GM18858 (cell line): ENCODE measurements around the gene TCTN1.
A peak's percentile ranks its signal among the peaks of the same experiment; 100 is the strongest.
"Not testable (repeated sequence)": the region's sequence is repeated elsewhere in the genome, so short reads cannot be mapped to it uniquely, and the experiment has no call there.

Source experiments
- ATAC-seq: cut with Tn5 transposase; IDR thresholded peaks from one replicate; pipeline ENCODE4 v1.9.1; 2021; ENCODE audit not compliant: unreplicated experiment

TCTN1 gene

DNA sequence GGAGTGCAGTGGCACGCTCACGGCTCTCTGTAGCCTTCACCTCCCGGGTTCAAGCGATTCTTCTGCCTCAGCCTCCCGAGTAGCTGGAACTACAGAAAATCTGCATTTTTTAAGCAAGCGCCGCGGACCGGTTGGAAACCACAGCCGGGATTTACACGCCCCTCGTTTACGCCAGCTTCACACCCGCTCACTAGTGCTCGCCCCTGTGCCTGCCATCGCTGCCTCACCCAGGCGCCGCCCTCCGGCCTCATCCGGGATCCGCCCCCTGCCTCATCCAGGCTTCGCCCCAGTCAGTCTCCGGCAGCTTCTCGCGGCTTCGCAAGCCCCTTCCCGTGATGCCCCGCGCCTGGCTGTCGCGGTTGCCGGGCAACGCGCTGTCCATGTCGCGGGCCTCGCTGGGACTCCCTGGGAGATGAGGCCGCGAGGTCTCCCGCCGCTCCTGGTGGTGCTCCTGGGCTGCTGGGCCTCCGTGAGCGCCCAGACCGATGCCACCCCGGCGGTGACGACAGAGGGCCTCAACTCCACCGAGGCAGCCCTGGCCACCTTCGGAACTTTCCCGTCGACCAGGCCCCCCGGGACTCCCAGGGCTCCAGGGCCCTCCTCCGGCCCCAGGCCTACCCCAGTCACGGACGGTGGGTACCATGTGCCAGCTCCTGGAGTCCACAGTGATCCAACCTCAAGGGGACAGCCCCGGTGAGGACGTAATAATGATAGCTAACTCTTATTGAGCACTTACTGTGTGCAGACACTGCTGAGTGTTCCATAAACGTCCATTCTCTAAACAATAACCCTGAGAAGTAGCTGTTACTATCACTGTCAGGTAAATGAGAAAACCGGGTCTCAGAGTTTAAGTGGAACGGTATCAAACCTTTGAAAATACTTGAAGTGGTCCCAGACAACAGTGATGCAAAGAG lies at the start of gene TCTN1:
Gene TCTN1 (plus strand): TSS at position 359 of the 914 bp plus-strand sequence. CDS start 54 bp downstream, at position 413.
- peak; percentile 88 for ATAC-seq

DNA sequence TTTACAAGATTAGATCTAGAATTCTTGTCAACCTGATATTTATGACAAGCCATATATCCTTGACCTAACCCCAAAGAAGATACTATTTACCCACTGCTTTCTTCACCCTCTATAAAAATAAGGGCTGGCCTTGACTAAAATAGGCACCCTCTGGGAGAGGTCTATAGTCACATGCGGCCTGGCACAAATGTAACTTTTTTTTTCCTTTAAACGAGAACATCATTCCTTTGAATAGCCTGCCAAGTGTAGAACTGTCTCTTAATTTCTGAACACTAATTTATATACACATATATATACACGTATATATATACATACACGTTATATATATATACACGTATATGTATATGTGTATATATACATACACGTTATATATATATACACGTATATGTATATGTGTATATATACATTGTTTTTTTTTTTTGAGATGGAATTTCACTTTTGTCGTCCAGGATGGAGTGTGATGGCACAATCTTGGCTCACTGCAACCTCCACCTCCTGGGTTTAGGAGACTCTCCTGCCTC lies 49.4 kb upstream of the TCTN1 start:
- ATAC-seq = no peak

DNA sequence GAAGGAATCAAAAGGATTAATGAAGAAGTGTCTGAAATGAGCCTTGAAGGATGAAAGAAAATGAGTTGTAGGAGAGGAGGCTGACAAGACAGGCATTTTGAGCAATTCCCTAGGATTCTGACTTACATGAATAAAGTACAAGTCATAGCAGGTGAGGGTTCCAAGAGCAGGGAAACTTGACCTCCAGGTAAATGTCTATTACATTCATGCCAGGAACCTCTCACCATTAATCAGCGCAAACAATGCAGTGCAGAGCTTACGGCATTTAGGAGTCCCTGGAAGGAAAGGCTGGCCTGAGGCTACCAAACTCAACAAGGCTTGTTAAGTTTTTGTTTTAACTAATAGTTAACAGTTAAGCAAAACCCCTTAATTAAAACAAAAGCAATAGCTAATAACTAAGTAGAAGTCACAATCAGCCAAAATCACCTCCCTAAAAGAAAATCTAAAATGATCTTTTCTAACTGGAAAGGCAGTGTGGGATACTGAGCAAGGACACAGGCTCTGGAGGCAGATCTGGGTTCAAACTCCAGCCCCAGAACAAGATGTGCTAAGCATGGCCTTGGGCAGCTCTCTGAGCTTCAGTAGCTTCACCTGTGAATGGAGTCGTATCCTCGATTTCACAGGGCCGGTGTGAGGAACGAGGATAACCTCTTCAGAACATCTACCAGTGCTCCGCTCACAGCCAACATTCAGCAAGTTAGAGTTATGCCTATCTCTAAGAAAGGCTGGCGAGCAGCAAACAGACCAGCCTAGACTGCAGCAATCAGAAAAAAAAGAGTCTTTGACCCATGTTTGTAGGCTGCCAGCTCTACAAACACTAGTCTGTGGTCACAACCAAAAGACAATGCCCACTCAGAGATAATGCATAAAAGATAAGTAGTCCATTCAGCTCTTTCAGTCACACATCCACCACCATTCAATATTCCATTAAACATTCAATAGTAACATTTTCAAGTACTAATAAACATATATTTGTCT lies 47.7 kb upstream of the TCTN1 start:
- ATAC-seq = no peak

DNA sequence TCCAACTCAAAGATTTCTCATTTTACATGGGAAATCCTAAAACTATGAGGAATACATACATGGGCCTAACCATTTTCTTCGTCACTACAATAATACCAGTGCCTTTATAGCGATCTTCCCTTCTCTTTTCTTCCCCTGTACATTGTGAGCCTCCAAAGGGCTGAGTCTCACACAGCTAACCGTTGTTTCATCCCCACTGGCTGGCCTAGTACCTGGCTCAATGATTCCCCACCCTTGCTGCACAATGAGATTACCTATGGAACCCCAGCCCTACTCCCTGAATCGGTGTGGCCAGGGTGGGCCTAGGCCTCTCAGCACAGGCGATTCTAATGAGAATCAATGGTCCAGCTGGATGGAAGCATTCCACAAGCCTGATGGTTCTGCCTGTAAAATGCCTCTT lies 46.9 kb upstream of the TCTN1 start:
- ATAC-seq = no peak

DNA sequence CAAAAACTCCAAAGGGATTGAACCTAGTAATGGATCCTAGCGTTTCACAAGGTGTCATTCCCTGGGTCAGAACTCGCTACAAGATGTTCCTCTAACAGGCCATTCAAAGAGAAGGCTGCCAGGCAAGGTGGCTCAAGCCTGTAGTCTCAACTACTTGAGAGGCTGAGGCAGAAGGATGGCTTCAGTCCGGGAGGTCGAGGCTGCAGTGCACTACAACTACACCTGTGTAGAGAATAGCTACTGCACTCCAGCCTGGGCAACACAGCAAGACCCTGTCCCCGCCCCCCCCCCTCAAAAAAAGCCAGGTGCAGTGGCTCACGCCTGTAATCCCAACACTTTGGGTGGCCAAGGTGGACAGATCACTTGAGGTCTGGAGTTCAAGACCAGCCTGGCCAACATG lies 45.2 kb upstream of the TCTN1 start:
- ATAC-seq = no peak

DNA sequence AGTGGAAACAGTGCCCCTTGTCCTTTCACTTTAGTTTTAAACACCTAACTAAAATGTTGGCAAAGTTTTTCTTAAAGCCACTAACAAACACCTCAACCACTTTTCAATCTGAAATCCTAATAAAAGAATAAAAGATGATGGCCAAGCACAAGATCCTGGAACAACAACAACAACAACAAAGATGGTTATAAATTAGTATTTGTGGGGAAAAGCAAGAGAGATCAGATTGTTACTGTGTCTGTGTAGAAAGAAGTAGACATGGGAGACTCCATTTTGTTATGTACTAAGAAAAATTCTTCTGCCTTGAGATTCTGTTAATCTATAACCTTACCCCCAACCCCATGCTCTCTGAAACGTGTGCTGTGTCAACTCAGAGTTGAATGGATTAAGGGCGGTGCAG lies 44.1 kb upstream of the TCTN1 start:
- ATAC-seq = not testable (repeated sequence)

DNA sequence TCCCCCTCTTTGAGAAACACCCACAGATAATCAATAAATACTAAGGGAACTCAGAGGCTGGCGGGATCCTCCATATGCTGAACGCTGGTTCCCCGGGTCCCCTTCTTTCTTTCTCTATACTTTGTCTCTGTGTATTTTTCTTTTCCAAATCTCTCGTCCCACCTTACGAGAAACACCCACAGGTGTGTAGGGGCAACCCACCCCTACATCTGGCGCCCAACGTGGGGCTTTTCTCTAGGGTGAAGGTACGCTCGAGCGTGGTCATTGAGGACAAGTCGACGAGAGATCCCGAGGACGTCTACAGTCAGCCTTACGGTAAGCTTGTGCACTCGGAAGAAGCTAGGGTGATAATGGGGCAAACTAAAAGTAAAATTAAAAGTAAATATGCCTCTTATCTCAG lies 43.1 kb upstream of the TCTN1 start:
- not testable (repeated sequence) for ATAC-seq

DNA sequence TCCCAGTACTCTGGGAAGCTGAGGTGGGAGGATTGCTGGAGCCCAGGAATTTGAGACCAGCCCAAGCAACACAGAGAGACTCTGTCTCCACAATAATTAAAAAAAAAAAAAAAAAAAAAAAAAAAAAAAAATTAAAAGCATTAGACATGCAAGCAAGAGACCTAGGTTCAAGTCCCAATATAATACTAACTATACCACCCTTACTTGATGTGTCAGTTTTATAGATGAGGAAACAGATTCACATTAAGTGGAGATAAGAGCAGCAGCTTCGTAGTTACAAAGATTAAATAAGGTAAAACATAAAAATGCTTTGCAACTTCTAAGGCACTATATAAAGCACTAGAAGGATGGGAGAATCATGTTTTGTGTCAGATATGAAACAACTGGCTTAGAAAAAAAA lies 39.9 kb upstream of the TCTN1 start:
- ATAC-seq = no peak

DNA sequence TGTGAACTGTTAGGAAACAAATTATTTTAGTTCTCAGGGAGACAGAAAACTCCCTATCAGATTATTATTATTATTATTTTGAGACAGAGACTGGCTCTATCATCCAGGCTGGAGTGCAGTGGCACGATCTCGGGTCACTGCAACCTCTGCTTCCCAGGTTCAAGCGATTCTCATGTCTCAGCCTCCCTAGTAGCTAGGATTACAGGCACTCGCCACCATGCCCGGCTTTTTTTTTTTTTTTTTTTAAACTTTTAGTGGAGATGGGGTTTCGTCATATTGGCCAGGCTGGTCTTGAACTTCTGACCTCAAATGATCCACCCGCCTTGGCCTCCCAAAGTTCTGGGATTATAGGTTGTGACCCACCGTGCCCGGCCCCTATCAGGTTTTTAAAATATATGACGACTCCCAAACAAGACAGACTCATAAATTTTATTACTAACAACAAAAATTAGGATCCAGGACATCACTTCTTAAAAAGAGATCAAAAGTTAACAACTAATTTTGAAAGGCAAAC lies 39.2 kb upstream of the TCTN1 start:
- ATAC-seq = not testable (repeated sequence)

DNA sequence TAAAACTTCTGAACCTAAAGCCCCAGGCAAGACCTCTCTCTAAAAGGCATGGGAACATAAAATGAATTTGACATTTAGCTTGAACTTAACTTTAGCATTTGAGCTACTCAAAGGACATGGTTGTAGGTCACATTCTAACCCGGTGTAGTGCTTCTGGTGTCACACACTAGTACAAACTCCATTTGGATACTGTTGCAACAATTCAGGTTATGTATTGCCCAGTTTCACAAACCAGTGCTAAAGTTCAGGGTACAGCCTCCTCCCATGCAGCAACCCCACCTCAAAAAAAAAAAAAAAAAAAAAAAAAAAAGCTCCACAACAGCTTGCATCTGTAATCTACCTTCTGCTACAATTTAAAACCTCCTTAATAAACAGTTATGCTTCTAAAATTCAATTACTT lies 38.6 kb upstream of the TCTN1 start:
- ATAC-seq = no peak

DNA sequence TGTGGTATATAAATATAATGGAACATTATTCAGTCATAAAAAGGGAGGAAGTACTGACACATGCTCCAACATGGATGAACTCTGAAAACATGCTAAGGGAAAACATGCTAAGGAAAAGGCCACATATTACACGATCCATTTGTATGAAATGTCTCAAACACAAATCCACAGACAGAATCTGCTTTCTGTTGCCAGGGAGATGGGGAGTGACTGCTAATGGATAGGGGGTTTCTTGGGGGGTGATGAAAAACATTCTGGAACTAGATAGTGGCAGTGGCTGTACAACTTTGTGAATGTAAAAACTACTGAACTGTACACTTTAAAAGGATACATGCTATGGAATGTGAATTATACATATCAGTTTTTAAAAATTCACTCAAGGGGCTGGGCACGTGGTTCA lies 37.4 kb upstream of the TCTN1 start:
- no peak for ATAC-seq

DNA sequence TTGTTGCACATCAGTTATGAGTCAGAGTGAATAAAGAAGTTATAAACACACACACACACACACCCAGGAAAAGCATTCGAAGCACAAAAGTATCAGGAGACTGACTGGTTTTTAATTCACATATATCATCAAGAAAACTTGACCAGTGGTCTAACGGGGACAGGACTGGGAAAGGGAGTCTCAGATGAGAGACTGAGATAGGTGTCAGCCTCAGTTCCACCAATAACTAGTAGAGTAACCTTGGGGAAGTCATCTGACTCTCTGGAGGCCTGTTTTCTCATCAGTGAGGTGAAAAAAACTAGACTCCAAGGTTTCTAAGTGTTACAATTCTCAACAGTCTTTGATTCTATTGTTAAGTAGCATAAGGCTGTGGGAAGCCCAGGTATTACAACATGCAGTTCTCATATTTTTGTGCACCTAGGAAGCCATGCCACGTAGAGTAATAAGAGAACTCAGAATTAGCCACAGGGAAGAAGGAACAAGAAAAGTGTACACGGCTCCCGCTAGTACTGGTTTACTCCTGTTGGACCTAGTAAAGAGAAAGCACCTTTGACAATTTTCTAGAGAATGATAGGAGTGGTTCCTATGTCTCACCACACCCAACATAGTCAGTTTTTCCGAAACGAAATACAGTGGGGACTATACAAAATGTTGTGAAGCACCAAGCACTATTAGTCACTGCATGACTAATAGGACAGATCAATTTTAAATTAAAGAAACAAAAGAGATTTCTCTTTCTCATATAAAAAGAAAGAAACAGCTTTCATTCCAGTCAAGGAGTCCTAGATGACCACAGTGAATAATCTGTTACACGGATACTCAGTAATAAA lies 35.9 kb upstream of the TCTN1 start:
- ATAC-seq = no peak

DNA sequence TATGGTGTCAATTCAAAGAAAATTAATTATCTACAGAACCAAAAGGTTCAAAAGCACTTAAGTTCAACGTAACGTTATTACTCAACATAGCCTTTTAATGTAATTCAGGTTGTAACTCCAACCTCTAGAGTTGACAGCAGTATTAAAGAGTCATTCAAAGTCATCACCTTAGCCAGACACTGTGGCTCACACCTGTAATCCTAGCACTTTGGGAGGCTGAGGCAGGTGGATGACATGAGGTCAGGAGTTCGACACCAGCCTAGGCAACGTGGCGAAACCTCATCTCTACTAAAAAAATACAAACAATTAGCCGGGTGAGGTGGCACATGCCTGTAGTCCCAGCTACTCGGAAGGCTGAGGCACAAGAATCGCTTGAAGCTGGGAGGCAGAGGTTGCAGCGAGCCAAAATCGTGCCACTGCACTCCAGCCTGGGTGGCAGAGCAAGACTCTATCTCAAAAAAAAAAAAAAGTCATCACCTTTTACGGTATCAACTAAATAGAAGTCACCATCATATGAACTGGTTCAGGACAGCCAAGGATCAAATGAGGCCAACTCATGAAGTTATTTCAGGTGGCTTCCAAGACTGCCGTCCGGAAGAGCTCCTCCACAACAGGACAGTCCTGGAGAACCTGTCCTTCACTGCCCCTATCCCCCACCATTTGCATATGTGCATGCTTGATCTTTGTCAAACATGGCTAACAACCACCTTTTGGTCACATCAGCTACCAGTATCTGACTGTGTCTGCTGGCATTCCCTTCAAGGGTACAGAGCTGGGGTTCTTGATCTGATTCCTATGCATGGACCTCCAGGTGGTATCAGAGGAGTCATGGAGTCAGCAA lies 35.0 kb upstream of the TCTN1 start:
- no peak for ATAC-seq

DNA sequence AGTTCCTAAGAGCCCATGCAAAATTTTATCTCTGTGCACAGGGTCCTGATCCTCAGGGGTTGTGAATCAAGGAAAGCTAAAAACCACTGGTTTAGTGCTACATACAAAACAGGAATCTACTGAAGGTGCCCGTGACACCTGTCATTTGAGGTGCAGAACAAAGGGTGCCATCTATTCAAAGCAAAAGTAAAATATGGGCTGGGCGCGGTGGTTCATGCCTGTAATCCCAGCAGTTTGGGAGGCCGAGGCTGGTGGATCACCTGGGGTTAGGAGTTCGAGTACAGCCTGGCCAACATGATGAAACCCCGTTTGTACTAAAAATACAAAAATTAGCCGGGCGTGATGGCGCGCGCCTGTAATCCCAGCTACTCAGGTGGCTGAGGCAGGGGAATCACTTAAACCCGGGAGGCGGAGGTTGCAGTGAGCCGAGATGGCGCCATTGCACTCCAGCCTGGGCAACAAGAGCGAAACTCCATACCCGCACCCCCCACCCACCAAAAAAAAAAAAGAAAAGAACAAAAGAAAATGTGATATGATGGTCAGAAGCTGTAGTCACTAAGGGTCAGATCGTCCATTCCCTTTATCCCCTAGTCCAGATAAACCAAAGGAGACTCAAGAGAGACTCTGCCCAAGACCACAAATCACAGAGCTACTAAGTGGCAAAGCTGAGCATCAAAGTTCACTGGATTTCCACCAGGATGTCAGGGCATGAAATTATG lies 34.2 kb upstream of the TCTN1 start:
- no peak for ATAC-seq

DNA sequence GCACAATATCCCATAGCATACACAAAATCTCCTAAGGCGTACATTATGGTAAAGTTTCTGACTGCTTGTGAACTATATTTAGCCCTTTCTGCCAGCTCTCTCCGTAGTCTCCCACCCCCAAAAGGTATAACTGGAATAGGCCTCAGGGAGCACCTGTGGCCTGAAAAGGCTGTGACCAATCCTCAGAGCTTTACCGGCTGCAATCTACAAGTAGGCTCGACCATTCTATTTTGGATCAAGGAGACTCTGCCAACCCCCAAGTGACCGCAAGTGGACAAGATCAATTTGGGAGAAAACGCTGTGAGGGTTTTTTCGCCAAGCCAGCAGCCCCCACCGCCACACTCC lies 32.0 kb upstream of the TCTN1 start:
- no peak for ATAC-seq

DNA sequence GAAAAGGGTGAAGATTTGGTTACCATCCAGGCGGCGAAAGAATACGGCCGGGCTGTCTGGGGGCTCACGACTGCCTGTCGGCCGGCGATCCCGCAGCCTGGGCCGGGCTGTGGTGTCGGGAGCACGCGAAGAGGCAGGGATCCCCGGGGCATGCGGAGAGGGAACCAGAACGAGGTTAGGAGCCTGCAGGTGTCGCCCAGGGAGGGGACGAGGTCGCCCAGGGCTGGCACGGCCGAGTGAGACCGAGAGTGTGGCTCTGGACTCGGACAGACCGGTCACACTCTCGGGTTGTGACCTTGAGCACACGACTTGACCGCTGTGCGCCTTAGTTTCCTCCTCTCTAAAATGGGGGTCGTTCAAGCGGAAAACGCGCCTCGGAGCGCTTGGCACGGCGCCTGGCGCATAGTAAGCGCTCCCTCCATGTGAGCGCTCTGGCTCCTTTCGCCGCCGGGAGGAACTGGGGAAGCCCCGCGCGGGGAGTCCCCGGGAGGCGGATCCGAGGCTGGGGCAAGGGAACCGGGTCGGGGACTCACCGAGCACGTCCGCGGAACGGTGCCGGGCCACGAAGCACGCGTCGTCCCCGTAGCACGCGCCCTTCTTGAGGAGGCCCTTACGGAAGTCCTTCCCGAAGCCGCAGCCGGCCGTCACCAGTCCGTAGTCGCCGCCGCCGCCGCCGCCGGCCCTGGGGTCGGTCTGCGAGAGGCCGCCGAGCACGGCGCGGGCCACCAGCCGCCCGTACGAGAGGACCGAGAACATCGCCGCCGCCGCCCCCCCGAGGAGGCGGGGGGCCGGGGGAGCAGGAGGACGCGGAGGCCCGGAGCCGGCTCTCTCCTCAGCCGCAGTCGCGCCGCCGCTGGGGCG lies 31.4 kb upstream of the TCTN1 start:
- peak; percentile 26 for ATAC-seq

DNA sequence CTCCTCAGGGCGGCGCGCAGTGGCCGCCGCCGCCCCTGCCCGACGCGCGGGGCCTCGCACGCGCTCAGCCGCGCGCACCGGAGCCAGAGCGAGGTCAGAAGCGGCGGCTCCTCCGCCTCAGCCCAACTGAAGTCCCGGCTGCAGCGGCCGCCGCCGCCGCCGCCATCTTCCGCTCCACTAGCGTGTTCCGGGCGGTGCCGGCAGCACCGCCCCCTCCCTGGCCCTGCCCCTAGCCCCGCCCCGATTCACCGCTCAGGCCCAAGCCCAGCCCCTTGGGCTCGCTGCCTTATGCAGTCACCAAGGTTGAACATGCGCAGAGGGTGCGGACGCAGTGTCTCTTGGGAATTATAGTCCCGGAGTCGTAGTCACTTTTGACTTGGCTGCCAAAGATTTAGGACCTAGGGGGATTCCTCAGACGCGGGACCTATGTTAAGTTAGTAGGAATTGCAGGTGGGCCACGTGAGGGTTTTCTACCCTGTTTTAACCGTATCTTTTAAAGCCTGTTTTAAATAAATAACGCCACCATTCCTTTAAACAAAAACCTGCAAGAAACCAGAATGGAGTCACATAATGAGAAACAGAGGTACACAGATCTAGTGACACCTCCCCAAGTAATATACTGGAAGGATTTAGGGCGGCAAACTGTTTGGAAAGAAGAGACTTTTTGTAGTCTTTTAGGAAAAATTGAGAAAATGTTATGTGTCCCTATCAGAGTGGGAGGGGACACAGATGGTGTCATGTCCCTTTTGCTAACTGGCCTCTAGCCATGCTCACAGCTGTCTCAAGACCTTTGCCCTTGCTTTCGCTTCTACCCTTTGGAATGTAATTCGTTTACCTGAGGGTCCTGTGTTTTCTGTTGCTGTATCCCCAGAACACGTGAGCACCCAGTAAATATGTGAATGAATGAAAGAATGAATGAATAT lies 30.5 kb upstream of the TCTN1 start, which contains the start of gene PPTC7:
Gene PPTC7 (minus strand): TSS at position 182 of the 923 bp plus-strand sequence. CDS start 287 bp downstream, outside the sequence.
- peak; percentile 58 for ATAC-seq
